ENCODE data around the gene MLPH. TPM values are rescaled to one million over a fixed set of nuclear protein-coding genes. Genes with fewer than 3 reads are reported as not detected.

The MLPH gene
- total RNA-seq, 2 experiments from 2014 or later, result not detected

DNA sequence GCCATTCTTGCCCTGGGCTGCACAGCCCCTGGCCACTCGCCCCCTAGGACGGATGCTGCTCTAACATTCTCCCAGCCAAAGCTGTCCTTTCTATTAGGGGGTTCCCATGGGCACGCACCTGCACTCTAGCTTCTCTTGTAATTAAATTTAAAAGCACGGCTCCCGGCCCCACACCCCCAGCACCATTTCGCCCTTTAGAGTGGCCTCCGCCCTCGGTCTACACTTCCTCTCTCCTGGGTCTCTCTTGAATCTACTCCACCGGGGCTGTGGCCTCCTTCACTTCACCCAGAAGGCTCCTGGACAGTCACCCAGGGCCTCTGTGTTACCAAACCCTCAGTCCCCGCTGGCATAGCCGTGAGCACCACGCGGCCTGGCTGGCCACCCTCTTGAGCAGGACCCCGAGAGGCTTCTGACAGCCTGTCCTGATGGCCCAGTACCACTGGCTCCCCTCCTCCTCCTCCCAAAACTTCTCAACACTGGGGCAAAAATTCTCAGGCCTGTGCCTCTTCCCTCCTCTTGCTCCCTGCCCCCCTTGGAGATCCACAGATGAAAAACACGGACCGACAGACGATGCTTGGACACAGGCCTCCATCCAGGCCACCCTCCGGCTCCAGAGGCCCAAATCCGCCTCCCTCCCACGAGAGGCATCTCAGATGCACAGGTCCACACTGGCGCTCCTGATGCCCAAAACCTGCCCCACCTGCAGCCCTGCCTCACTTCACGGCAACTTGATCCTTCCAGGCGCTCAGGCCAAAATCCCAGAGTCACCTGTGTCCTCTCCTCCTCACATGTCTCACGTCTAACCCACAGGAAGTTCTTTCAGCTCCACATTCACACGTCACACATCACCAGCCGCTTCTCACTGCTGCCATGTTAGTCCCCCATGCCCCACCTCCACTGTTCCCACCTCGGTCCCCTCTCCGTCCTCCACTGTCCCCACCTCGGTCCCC lies 110.4 kb downstream of the MLPH start:
- intact Hi-C loops (cut with micrococcal nuclease), result no loop called here
- no peaks in the 10 kb centered on the region for H3K9me3 Mint-ChIP-seq
- ATAC-seq (no peak), DNase-seq (no peak)
- H3K27me3 Mint-ChIP-seq, result no peaks in the 10 kb centered on the region
- ChIA-PET CTCF (no interaction called here), POLR2A (no interaction called here)
- H3K36me3 Mint-ChIP-seq (ENCODE audit: low read depth), result no peaks in the 10 kb centered on the region
- TF ChIP-seq, protein P1, sequence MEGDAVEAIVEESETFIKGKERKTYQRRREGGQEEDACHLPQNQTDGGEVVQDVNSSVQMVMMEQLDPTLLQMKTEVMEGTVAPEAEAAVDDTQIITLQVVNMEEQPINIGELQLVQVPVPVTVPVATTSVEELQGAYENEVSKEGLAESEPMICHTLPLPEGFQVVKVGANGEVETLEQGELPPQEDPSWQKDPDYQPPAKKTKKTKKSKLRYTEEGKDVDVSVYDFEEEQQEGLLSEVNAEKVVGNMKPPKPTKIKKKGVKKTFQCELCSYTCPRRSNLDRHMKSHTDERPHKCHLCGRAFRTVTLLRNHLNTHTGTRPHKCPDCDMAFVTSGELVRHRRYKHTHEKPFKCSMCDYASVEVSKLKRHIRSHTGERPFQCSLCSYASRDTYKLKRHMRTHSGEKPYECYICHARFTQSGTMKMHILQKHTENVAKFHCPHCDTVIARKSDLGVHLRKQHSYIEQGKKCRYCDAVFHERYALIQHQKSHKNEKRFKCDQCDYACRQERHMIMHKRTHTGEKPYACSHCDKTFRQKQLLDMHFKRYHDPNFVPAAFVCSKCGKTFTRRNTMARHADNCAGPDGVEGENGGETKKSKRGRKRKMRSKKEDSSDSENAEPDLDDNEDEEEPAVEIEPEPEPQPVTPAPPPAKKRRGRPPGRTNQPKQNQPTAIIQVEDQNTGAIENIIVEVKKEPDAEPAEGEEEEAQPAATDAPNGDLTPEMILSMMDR (IDR thresholded peaks at IDR 0.05), result no peak
- peaks cover 1% of the 10 kb centered on the region for H3K4me1 Mint-ChIP-seq (ENCODE audit: low read depth)
- no peak overlapping the region for H3K27ac Mint-ChIP-seq
- H3K4me3 Mint-ChIP-seq, result no peak overlapping the region

DNA sequence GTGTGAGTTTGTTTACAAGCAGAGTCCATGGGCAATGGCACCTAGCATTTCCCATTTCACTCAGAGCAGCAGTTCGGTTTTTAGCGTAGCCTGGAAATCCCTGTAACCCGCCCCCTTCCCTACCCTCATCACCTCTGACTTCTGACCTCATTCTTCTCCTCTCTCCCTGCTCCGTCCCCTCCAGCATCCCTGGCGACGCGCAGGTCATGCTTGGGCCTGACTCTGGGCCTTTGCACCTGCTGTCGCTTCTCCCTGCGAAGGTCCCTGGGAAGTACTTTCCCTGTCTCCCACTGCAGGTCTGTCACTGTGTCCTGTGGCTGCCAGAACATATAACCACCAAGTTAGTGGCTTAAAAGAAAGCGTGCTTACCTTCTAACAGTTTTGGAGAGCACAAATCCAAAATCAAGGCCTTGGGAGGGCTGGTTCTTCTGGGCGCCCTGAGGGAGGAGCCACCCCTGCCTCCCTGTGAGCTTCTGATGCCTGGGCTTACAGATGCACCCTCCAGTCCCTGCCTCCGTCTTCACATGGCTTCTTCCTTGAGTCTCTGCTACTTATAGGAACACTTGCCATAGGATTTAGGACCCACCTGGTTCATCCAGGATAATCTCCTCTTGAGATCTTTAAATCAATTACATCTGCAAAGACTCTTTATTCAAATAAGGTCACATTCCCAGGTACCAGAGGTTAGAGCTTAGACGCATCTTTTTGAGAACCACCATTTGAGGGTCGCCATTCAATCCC lies 111.6 kb downstream of the MLPH start:
- Mint-ChIP-seq H3K36me3 (ENCODE audit: low read depth) (no peaks in the 10 kb centered on the region), H3K27ac (peak overlapping the region; percentile 25), H3K4me3 (no peak overlapping the region), H3K27me3 (no peaks in the 10 kb centered on the region), H3K9me3 (no peaks in the 10 kb centered on the region), H3K4me1 (ENCODE audit: low read depth) (peaks cover 13% of the 10 kb centered on the region)
- ATAC-seq (no peak), DNase-seq (no peak)
- ChIA-PET POLR2A (interaction anchor here (0.9 kb wide), 1 partner anchor 17 kb away, joined by 4 read pairs; no protein-coding TSS in a partner anchor), CTCF (interaction anchor here (1.0 to 1.9 kb wide), 3 partner anchors 17 to 86 kb away, joined by 3 to 8 read pairs (median 4); no protein-coding TSS in a partner anchor)
- TF ChIP-seq, protein P1 (IDR thresholded peaks at IDR 0.05), result no peak
- intact Hi-C loops (cut with micrococcal nuclease), result no loop called here

DNA sequence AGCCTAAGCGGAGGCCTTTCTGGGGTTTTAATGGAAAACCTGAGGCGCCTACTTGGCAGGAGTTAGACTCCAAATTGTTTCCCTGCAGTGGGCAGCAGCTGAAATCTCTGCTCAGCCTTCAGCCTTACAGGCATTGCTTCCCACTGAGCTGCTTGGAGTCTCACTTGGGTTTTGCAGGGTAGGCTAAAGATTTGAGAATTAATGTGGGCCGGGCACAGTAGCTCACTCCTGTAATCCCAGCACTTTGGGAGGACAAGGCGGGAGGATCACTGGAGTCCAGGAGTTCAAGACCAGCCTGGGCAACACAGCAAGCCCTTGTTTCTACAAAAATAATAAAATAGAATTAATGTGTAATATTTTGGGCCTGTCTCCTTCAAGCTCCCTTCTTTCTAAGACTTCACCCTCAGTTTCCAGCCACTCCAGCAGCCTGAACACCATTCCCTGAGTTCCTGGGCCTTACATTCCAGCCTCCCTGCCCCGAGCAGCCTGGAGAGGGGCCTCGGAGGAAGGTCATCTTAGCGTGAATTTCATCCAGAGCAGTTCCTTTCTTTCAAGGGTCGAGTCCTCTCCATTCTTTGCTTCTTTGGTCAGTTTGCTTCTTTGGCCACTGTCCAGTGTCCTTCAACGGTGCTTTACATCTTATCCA lies 112.5 kb downstream of the MLPH start:
- H3K27me3 Mint-ChIP-seq, result no peaks in the 10 kb centered on the region

DNA sequence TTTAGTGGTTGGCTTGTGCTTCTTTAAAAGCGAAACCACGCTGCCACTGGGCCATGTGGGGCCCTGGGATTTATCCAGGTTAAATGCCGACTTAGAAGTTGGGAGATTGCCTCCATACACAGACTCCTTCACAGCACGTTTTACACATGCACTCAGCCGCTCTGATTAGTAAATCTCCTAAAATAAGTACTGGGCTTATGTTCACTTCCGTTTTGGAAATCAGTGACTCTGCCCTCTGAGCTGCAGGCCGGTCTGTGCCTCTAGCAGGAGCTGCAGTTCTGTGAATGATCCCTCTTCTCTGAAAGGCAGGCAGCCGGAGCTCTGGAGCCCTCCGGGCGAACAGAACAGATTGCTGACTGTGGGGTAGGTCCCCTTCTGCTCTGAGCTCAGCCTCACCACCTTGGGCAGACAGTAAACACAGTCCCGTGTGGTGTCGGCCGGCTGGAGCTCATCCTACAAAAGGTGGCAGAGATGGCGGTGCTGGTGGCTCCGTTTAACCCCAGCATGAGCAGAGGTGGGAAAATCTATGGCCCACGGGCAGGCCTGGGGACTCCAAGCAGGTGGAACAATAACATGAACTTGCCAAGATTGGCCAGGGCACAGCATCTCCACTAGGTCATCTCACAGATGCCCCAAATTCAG lies 113.3 kb downstream of the MLPH start:
- no peak overlapping the region for H3K4me3 Mint-ChIP-seq
- DNase-seq (no peak), ATAC-seq (no peak)
- ChIA-PET POLR2A (no interaction called here), CTCF (interaction anchor here (1.6 to 1.9 kb wide), 2 partner anchors 15 to 19 kb away, joined by 6 to 8 read pairs; no protein-coding TSS in a partner anchor)
- intact Hi-C loops (cut with micrococcal nuclease), result no loop called here
- no peaks in the 10 kb centered on the region for H3K36me3 Mint-ChIP-seq (ENCODE audit: low read depth)
- H3K4me1 Mint-ChIP-seq (ENCODE audit: low read depth), result peaks cover 20% of the 10 kb centered on the region
- H3K9me3 Mint-ChIP-seq, result no peaks in the 10 kb centered on the region
- no peaks in the 10 kb centered on the region for H3K27me3 Mint-ChIP-seq
- TF ChIP-seq, protein P1 (IDR thresholded peaks at IDR 0.05), result no peak
- H3K27ac Mint-ChIP-seq, result no peak overlapping the region

More for the DNA sequence above, 112.5 kb downstream of the MLPH start:
- Mint-ChIP-seq H3K4me1 (ENCODE audit: low read depth) (peaks cover 17% of the 10 kb centered on the region), H3K9me3 (no peaks in the 10 kb centered on the region), H3K36me3 (ENCODE audit: low read depth) (no peaks in the 10 kb centered on the region), H3K4me3 (no peak overlapping the region), H3K27ac (no peak overlapping the region)
- TF ChIP-seq, protein P1 (IDR thresholded peaks at IDR 0.05), result no peak
- CTCF ChIA-PET, result interaction anchor here (1.0 to 1.9 kb wide), 3 partner anchors 18 to 87 kb away, joined by 3 to 8 read pairs (median 4); no protein-coding TSS in a partner anchor
- intact Hi-C loops (cut with micrococcal nuclease), result no loop called here
- ATAC-seq, result no peak
- DNase-seq, result no peak
- POLR2A ChIA-PET, result interaction anchor here (0.9 kb wide), 1 partner anchor 18 kb away, joined by 4 read pairs; no protein-coding TSS in a partner anchor

Measured in activated CD8-positive, alpha-beta T cell treated with anti-CD3 and anti-CD28 coated beads for 36 hours (primary cell).